Sciatic nerve (tissue), 2 donors: Measurements from ENCODE around the gene HAUS7. TPM values are rescaled to one million over a fixed set of nuclear protein-coding genes. Genes with fewer than 3 reads are reported as not detected.

Experiments used
- ATAC-seq: fragments of 200-7000 bp; cut with Tn5 transposase; one replicate; pipeline ENCODE4 v1.9.1; 2020; ENCODE audit warnings: mild to moderate bottlenecking, moderate library complexity
- DNase-seq: peaks from one replicate; pipeline ENCODE4 v3.0.0-alpha.2; 2020; ENCODE audit warnings: low spot score
- intact Hi-C: fragments of 100-400 bp; cut with DNase I; formaldehyde crosslinking; loops from one replicate; pipeline ENCODE4 v1.14.2; 2022
- total RNA-seq: library from RNA; stranded (reverse); fragmentation: NEBNext Ultra II Directional; extraction: Animal tissue kit (Norgen Biotek cat#: 25700); gene quantifications from one replicate; pipeline ENCODE4 v1.2.1, GENCODE V29; 2021
- donor health status: DM: no; HTN: no; CAD: no.
- donor health status: DM: no; HTN: no; CAD: no.

The HAUS7 gene
- total RNA-seq, 1 donor from 2014 or later: 31.4 TPM

DNA sequence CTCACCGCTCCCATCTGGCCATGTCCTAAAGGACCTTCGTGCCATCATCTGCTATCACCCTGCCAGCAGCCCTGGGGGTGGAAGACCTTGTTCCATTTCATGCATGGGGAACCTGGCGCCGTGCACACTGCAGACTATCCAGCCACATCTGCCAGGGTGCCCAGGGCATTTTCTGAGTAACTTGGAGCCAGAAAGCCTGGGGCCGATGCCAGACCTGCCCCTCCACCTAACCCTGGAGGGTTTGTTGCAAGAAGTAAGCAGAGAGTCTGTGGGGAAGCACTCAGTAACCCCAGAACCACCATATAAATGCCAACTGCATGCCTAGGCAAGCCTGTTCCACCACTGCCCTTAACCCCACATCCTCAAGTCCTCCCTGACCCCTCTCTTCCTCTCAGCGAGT, 7.3 kb downstream of the HAUS7 start:
- intact Hi-C loops: no loop called here
- DNase-seq: no peak
- ATAC-seq: no peak

DNA sequence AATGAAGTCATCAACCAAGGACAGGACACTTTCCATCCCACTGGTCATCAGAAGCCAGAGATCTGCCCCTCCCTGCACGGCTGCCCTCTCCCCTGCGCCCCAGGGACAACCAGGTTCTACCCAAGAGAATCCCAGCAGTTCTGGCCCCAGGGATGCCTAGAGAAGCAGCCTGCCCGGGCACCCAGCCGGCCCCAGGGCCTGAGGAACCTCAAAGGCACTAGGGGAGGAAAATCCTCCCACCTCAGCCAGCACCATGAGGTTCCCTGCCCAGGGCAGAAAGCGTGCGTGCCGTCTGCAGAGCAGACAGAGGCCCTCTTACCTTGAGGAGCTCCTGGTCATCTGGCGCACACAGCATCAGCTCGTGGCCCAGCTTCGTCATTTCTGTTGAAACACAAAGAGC, 8.1 kb downstream of the HAUS7 start:
- DNase-seq (no peak), ATAC-seq (no peak)
- intact Hi-C loops: no loop called here

DNA sequence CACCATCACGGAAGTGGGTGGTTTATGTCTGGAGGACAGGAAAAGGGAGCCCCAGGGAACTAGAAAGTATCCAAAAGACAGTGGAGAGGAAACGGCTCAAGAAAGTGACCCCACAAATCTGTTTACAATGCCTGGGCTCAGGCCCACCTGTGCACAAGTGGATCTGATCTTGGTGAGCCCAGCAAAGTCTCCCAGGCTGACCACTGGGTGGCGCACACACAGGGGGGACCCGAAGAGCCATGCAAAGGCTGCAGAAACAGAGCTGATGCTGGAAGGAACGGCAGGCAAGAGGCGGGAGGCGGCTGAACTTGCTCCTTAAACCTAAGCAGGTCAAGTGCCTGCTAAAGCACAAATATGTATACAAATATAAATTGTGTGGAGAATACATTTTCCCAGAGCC, 9.6 kb downstream of the HAUS7 start:
- DNase-seq: peak; percentile 77
- intact Hi-C loops: no loop called here
- peak; percentile 60 for ATAC-seq

DNA sequence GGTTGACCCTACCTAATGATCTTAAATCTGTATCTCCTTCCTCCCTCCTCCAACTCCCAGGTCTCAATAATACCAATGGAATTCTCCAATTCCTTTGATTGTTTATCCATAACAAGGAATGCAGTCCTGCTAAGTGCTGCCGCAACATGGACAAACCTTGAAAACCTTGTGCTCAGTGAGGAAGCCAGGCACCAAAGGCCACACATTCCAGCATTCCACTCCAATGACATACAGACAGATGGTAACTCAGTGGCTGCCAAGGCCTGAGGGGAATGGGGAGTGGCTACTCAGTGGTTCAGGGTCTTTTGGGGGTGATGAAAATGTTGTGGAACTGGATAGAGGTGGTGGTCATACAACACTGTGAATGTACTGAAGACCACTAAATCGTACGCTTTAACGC, 10.4 kb downstream of the HAUS7 start:
- intact Hi-C loops: no loop called here
- DNase-seq: no peak
- no peak for ATAC-seq

DNA sequence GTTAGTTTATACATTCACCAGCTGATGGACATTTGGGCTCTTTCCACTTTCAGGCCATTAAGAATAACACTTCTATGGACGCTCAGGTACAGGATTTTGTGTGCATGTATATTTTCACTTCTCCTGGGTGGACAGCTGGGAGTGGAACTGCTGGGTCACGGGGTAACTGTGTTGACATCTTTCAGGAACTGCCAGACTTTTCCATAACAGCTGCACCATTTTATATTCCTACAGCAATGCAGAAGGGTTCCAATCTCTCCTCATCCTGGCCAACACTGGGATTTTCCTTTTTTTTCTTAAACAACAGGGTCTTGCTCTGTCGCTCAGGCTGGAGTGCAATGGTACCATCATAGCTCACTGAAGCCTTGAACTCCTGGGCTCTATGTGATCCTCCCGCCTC, 11.9 kb downstream of the HAUS7 start:
- intact Hi-C loops: no loop called here
- ATAC-seq (no peak), DNase-seq (no peak)

DNA sequence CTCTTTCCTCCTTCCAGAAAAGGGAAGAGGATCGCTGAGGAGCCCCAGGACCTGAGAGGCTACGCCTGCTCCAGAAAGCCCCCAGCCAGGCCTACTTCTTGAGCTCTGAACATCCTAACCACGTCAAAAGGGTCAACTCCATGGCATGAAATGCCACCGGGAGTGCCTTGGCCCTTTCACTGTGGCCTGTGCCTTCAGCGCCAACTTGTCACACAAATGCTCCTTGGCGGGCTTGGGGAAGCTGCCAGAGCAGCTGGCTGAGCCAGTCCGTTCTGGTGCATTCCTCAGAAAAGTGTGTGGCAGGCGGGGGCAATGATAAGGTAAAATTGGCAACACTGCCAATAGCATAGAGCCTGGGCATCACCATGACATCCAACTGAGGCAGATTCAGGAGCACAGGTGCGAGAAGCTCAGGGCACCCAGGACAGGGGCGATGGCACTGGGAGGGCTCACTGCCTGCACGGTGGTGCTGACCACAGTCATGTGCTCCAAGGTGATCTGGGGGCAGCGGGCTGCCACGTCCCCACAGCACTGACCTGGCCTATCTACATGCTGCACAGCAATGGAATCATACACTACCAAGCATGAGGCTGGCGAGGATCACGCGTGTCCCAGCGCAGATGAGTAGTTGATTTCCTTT, 12.4 kb downstream of the HAUS7 start:
- intact Hi-C loops: no loop called here
- no peak for ATAC-seq

DNA sequence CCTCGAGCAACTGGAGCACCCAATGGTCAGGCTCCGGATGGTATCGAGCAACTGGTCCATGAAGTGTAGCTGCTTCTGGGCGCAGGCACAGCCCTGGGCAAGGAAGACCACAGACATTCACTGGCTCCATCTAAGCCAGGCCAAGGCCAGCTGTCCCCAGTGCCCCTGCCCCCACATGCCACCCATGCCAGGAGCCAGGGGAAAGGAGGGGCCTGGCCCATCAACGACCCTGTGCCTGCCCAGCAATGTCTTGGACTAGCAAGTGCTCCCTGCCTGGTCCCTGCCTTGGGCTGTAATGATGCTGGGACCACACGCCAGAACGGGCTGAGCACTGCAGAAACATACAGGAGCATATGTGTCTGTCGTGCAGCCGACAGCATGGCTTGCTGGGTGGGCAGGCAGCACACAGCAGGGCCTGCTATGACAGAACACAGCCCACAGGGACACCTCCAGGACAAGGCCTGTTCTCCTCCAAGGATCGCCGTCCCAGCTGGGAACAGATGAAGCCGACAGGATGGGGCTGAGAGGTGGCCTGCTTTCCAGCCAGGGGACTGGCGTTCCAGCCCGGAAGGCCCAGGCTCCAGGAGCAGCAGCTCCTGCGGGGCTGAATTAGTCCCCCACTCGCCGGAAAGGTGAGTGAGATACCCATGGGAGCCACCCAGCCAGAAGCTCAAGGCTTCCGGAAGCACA, 13.1 kb downstream of the HAUS7 start:
- ATAC-seq: no peak
- DNase-seq: no peak
- intact Hi-C loops: no loop called here

More for the DNA sequence above, 12.4 kb downstream of the HAUS7 start:
- no peak for DNase-seq

DNA sequence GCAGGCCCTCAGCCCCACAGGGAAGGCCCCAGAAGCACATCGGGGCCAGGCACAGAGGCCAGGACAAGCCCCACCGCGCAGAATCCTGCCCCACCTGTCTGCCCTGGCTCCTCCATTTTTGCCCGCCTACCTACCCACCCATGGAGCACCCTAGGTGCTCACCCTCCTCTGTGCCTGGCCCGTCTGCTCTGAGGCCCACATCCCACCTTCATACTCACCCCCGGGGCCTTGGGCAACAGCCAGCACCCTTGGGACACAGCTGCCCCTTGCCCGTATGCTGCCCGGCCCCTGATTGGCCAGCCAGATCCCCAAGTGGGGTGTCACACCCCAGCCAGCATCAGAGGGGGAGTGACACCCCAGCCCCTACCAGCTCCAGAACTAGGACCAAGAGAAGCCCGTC, 13.7 kb downstream of the HAUS7 start:
- intact Hi-C loops: no loop called here
- peak; percentile 26 for ATAC-seq
- DNase-seq: no peak

DNA sequence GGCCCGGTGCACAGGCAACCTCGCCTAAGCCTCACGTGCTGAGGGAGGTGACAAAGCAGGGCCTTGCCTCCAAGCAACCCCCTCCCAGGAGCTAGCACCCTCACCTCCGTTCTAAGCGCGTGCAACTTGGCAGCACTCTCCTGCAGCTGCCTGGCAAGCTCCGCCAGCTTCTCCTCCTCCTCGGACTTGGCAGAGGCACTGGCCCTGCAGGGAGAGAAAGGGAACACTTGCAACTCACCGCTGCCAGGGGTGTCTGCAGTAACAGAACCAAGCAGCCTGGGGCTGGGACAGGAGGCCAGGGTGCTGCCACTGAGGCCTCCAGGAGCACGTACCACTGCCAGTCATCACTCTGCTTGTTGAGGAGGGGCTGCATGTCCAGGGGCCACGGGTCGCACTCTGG, 14.2 kb downstream of the HAUS7 start:
- DNase-seq (no peak), ATAC-seq (no peak)
- intact Hi-C loops: no loop called here

DNA sequence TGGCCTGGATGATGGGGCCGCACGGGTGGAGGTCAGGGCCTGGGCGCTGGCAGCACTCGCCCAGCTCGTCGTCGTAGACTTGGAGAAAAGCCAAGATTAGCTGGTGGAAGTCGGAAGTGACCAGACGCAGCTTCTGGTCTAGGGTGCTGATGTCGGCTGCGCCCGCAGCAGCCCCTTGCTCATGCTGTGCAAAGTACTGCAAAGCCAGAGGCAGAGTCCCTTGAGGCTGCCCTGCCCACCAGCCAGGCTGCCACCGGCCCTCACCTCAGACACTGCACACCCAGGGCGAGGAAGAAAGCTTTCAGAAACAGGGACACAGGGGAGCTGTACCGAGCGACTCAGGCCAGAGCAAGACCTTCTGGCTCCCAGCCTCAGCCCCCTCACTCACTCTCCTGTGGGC, 14.8 kb downstream of the HAUS7 start:
- ATAC-seq: no peak
- intact Hi-C loops: no loop called here
- no peak for DNase-seq

DNA sequence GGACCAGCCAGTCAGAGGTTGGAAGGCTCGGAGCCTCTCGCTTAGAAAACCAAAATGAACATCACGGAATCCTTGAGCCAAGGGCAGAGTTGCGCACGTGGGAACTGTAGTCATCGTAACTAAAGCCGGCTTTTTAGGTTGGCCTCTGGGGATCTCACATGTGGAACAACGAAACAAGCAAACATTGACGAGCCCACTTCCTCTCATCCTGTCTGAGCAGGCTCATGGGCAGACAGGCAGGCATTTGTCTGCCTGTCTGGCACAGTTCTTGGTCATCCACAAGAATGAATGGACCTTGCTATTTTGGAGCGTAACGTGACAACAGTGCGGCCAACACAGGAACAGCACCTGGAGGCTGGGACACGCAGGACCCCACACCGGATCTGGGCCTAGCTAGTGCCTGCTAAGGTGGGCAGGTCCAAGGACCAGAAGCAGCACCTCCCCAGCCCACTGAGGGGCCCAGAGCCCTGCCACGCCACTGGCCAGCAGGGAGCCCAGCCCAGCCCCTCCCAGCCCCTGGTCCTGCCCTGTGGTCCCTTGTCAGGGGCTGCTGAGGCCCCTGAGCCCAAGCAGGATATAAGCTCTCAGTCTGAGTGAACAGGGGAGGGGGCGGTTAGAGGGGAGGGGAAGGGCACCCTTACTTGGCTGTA, 15.3 kb downstream of the HAUS7 start:
- ATAC-seq (no peak), DNase-seq (no peak)
- intact Hi-C loops: no loop called here

DNA sequence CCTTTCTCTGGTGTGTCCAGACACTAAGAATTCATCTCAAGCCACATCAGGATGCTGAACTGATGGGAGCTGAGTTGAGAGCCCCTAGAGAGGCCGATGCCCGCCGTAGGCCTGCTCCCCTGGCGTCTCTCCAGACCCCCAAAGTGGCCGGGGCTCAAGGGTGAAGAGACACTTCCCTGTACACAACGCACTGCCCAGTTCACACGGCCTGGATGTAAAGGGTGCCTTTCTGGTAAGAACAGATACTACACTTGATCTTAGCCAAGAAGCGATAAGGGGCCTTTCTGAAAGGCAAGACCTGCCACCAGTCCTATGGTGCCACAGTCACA, 19.5 kb downstream of the HAUS7 start:
- intact Hi-C loops: no loop called here
- peak; percentile 56 for DNase-seq
- no peak for ATAC-seq

DNA sequence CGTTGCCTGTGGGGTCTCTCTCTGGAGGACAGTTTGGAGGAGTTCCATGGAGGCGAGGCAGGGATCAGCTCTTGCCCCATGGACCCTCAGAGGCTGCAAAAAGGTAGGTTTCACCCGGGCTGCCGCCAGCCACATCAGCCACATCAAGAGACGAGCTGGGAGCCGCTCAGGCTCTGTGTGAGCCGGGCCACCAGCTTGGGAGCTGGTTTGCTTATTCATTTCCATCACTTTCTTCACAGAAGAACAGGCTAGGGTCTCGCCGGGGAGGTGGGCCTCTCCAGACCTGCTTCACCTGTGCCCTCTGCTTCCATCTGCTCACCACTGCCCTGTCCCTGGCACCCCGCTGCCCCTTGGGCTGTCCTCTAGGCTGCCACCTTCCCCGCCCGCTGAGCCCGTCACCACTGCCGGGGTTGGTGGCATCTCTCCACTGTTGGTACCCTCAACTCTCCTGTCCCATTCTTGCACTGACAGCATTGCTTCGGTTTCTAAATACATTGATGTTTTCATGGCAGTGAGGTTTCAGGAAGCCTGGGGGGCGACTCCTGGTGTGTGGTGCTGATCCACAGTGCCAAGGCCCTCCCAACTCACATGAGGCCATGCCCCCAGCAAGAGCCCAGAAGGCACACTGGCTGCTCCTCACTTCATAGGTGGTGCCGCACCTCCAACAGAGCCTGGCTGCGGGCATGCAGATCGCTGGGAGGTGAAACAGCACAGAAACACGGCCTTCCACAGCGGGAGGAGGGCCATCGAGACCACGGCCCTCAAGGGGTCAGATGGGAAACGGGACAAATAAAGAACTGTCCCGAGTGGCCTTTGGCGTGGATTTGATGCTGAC, 20.0 kb downstream of the HAUS7 start:
- intact Hi-C loops: no loop called here
- ATAC-seq: no peak
- peak; percentile 32 for DNase-seq

DNA sequence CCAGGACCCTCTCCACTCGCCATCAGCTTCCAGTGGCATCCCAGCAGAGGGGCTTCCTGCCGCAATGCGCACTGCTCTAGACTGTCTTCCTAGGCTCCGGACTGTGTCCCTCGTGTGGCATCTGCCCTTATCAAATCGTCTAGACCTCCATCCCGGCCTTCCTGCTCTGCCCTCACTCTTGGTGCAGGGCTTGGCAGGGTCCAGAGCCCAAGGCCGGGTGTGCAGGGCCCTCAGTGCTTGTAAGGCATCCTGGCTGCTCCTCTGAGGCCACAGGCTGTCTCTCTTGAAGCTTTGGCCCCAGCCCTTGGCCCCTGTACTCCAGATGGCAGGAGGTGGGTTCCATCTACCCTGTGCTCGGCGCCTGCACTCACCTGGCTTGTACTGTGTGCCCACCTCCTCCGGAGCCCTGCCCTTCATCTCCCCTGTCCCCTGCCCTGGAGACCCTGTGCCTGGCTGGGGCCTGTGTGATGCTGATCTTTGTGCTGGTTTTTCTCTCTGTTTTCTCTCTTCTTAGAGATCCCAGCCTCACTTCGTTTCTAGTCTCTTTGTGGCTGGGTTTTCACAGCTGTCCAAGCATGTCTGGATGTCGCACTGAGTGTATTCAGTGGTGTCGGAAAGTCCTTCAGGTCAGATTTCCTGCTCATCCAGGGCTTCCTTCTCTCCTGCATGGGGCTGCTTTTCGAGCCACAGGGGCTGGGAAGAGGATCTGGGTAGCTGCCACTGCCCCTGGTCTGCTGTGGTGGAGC, 20.8 kb downstream of the HAUS7 start:
- DNase-seq: no peak
- ATAC-seq: no peak
- intact Hi-C loops: no loop called here

DNA sequence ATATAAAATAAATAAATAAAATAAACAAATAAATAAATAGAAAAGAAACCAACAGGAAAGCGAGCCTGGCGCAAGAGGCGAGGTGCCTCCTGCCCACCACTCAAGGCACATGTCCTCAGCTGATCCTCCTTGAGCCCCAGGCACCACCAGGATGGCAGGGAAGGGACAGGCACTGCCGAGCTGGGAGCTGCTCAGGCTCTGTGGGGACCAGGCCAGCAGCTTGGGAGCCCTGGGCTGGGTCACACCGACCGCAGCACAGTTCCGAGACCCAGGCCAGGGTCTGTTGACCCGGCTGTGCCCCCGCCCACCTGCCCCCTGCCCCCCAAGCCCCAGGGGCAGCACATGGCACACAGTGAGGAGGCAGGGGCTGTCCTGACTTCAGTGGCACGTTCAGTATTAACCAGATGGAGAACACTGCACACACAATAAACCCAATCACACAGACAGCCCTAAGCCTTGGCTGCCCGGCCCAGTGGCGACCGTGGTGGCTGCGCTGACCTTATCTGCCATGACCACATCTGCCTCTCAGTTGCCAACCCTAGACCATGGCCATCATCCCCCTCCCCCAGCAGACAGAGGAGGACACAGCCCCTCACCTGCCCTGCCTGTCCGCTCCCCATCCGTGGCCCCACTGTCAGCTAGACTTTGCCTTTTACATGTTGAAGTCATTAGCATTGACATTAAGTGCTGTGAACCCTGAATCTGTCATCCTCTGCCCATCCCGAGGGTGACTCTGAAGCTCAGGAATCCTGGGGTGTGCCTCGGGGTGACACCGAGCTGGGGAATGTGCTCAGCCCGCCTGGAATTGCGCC, 21.6 kb downstream of the HAUS7 start:
- DNase-seq (no peak), ATAC-seq (no peak)
- intact Hi-C loops: no loop called here

DNA sequence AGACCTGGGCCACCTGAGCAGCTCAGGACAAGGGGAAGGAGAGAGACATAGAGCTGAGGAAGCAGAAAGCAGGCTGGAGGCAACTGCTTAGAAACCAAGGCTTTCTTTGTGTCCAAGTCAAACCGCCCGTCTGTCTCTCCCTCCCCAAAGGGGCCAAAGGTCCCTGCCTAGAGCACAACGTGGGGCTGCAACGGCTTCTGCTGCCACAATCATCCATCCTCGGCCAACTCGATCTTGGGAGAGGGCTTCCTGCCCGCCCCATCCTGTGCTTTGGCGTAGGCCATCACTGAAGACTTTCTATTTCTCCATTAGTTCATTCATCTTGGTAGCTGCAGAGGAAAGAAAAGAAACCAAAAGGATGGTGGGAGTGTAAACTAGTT, 22.8 kb downstream of the HAUS7 start:
- intact Hi-C loops: no loop called here
- no peak for ATAC-seq
- no peak for DNase-seq

DNA sequence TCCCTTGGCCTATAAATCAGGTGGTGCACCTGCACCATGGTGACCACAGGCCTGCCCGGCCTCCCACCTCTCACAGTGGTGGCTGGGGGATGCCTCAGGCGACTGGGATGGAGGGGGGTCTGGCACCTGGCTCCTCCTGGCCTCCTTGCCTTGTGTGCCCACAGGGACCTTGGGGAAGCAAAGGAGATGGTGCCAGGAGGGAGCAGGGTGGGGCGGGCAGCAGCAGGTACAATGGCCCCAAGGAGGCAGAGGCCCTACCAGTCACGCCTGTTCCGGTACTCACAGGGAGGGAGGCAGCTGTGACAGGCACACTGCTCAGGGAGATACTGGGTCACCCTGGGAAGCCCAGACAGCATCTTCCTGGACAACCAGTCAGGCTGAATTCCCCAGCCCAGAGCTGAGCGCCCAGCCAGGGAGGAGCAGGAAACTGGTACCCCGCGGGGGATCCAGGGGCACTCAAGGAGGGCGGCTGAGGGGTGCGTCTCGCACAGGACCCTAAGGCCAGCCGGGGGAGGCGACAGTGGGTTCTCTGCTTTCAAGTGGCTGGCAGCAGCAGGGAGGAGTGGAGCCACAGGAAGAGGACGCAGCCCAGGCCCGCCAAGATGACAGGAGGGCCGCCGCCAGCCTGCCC, 23.3 kb downstream of the HAUS7 start:
- no peak for DNase-seq
- intact Hi-C loops: no loop called here
- ATAC-seq: no peak

DNA sequence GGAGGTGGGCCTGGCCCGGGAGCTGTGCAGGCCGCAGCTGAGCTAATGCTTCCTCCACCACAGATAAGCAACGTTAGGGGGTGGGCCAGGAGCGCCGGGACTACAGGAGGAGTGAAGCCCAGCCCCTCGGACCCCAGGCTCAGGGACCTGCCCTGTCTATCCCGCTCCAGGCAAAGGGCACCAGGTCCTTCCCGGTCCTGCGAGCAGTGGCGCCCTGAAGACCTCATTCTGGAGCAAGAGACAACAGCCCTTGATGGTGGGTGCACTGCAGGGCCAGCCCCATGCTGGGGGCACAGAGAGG, 23.8 kb downstream of the HAUS7 start:
- intact Hi-C loops: no loop called here
- ATAC-seq (no peak), DNase-seq (no peak)
